GM18499 (cell line): ENCODE results near the gene DELE1.

Experiments
- ATAC-seq: cut with Tn5 transposase; IDR thresholded peaks from one replicate; pipeline ENCODE4 v1.9.1; 2021; ENCODE audit warnings: moderate number of reproducible peaks; ENCODE audit not compliant: insufficient read depth, unreplicated experiment

Gene DELE1

DNA sequence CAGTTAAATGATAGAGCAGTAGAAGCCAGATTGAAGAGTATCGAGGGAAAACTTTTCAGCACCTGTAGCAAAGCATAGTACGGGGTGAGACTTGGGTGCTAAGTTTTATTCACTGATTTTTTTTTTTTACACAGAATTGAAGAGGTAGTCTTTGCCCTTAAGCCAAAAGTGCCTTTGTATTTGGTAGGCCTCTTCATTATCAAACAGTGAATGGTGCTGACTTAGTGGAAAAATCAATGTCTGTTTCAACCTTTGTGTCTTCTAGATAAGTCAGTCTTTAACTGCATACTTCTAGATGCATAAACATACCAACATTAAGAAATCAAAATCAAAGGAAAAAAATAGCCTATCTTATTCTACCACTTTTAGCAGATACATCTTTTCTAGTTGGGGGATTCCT, 59.0 kb downstream of the DELE1 start:
- ATAC-seq: no peak

GRCh38 chr5:141986072-141986471, 62.4 kb downstream of the DELE1 start:
- ATAC-seq: no peak

DNA sequence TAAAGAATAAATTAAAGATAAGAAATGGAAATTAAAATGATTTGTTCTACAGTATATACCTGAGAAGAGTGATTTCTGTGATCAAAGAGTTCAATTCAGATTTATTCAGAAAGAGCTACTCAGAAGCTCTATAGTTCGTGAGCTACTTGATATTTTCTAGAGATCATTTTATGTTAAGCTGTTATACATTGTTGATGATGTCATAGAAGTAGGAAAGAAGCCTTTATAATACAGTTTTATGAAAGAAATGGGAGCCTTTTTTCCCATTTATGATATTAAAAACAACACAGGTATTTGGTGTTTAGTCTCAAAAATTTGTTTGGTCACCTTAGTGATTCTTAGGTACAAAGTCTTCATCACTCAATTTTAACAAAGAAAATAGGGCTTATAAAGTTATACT, 66.0 kb downstream of the DELE1 start:
- no peak for ATAC-seq
